Measurements from ENCODE around the gene TNFRSF9.

DNA sequence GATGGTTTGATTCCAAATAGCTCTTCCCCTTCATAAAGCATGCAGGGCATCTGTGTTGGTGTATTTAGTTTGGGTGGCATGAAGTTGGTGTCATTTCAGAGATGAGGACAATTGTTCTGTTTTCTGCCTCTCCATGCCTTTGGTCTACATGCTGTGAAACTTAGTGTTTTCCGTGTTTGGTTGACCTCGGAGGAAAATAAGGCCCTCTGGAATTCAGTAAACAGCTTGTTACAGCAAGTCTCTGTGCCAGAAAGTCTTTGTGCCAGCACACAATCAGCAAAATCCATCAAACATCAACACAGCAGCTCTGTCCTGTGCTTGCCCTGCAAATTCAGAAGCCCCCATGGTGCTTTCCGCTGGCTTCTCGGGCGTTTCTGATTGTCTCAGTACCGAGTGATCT lies 30.4 kb upstream of the TNFRSF9 start:
- no peak for TF ChIP-seq POLR2A (IDR thresholded peaks at IDR 0.05)
- TF ChIP-seq, protein P1, sequence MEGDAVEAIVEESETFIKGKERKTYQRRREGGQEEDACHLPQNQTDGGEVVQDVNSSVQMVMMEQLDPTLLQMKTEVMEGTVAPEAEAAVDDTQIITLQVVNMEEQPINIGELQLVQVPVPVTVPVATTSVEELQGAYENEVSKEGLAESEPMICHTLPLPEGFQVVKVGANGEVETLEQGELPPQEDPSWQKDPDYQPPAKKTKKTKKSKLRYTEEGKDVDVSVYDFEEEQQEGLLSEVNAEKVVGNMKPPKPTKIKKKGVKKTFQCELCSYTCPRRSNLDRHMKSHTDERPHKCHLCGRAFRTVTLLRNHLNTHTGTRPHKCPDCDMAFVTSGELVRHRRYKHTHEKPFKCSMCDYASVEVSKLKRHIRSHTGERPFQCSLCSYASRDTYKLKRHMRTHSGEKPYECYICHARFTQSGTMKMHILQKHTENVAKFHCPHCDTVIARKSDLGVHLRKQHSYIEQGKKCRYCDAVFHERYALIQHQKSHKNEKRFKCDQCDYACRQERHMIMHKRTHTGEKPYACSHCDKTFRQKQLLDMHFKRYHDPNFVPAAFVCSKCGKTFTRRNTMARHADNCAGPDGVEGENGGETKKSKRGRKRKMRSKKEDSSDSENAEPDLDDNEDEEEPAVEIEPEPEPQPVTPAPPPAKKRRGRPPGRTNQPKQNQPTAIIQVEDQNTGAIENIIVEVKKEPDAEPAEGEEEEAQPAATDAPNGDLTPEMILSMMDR (IDR thresholded peaks at IDR 0.05) = no peak

All from breast epithelium (tissue), 3 donors.